Measurements from ENCODE around the gene SLC66A2.

SLC66A2 gene

GRCh38 chr18:79958981-79959380 is 7.5 kb upstream of the SLC66A2 start:
- H3K9me2 ChIP-seq (replicated peaks; ENCODE audit: low read depth, low read length): no peaks in the 10 kb centered on the region
- H3K36me3 ChIP-seq (ENCODE audit: insufficient read depth, low read length): no peaks in the 10 kb centered on the region
- TF ChIP-seq EZH2phosphoT487 (IDR thresholded peaks at IDR 0.05; ENCODE audit: borderline replicate concordance) (no peak), CTCF (conservative IDR thresholded peaks at IDR 0.05; ENCODE audit: low read length) (no peak)
- no peaks in the 10 kb centered on the region for H3F3A ChIP-seq (ENCODE audit: low read depth)
- H4K20me1 ChIP-seq (ENCODE audit: insufficient read depth, low read length, poor library complexity, severe bottlenecking): no peaks in the 10 kb centered on the region
- no peak overlapping the region for H2AFZ ChIP-seq (ENCODE audit: low read length)
- H3K4me2 ChIP-seq (ENCODE audit: low read depth, low read length, poor library complexity, severe bottlenecking): no peak overlapping the region
- peaks cover 15% of the 10 kb centered on the region for H3K4me1 ChIP-seq (ENCODE audit: insufficient read depth, low read length, poor library complexity, severe bottlenecking)
- no peaks in the 10 kb centered on the region for H3K9me3 ChIP-seq (ENCODE audit: insufficient read depth, low read depth, low read length)
- no peaks in the 10 kb centered on the region for H3K79me2 ChIP-seq (ENCODE audit: insufficient read depth, low read length)
- H3K27me3 ChIP-seq (ENCODE audit: insufficient read depth, low read length, poor library complexity, severe bottlenecking): no peaks in the 10 kb centered on the region
- no peak overlapping the region for H3K4me3 ChIP-seq (ENCODE audit: low read length, poor library complexity, severe bottlenecking)
- no peak overlapping the region for H3K9ac ChIP-seq (ENCODE audit: low read depth, low read length, poor library complexity, severe bottlenecking)

- Histone ChIP-seq H3K4me2 (ENCODE audit: low read depth, low read length, poor library complexity, severe bottlenecking) (no peak overlapping the region), H3K9ac (ENCODE audit: low read depth, low read length, poor library complexity, severe bottlenecking) (no peak overlapping the region), H3K4me1 (ENCODE audit: insufficient read depth, low read length, poor library complexity, severe bottlenecking) (peaks cover 15% of the 10 kb centered on the region), H4K20me1 (ENCODE audit: insufficient read depth, low read length, poor library complexity, severe bottlenecking) (no peaks in the 10 kb centered on the region), H3K4me3 (ENCODE audit: low read length, poor library complexity, severe bottlenecking) (no peak overlapping the region), H3K36me3 (ENCODE audit: insufficient read depth, low read length) (no peaks in the 10 kb centered on the region), H2AFZ (ENCODE audit: low read length) (no peak overlapping the region), H3K9me2 (replicated peaks; ENCODE audit: low read depth, low read length) (no peaks in the 10 kb centered on the region), H3F3A (ENCODE audit: low read depth) (no peaks in the 10 kb centered on the region; the same call in 1 of the 2 replicates), H3K9me3 (ENCODE audit: insufficient read depth, low read depth, low read length) (no peaks in the 10 kb centered on the region), H3K79me2 (ENCODE audit: insufficient read depth, low read length) (no peaks in the 10 kb centered on the region; the same call in 1 of the 2 replicates), H3K27me3 (ENCODE audit: insufficient read depth, low read length, poor library complexity, severe bottlenecking) (no peaks in the 10 kb centered on the region)
- no peak for TF ChIP-seq CTCF (conservative IDR thresholded peaks at IDR 0.05; ENCODE audit: low read length)
Measured at GRCh38 chr18:79956276-79956675, 4.8 kb upstream of the SLC66A2 start.

GRCh38 chr18:79955302-79956075 is 4.0 kb upstream of the SLC66A2 start:
- Histone ChIP-seq H3F3A (ENCODE audit: low read depth) (no peaks in the 10 kb centered on the region; the same call in 1 of the 2 replicates), H3K9ac (ENCODE audit: low read depth, low read length, poor library complexity, severe bottlenecking) (no peak overlapping the region), H4K20me1 (ENCODE audit: insufficient read depth, low read length, poor library complexity, severe bottlenecking) (no peaks in the 10 kb centered on the region), H3K36me3 (ENCODE audit: insufficient read depth, low read length) (no peaks in the 10 kb centered on the region), H3K4me3 (ENCODE audit: low read length, poor library complexity, severe bottlenecking) (no peak overlapping the region), H3K9me3 (ENCODE audit: insufficient read depth, low read depth, low read length) (no peaks in the 10 kb centered on the region), H3K27me3 (ENCODE audit: insufficient read depth, low read length, poor library complexity, severe bottlenecking) (no peaks in the 10 kb centered on the region), H3K4me1 (ENCODE audit: insufficient read depth, low read length, poor library complexity, severe bottlenecking) (peaks cover 12% of the 10 kb centered on the region), H3K79me2 (ENCODE audit: insufficient read depth, low read length) (peaks cover 8% of the 10 kb centered on the region), H3K9me2 (replicated peaks; ENCODE audit: low read depth, low read length) (no peaks in the 10 kb centered on the region), H2AFZ (ENCODE audit: low read length) (no peak overlapping the region), H3K4me2 (ENCODE audit: low read depth, low read length, poor library complexity, severe bottlenecking) (no peak overlapping the region)
- TF ChIP-seq EZH2phosphoT487 (IDR thresholded peaks at IDR 0.05; ENCODE audit: borderline replicate concordance) (no peak), CTCF (conservative IDR thresholded peaks at IDR 0.05; ENCODE audit: low read length) (no peak)
